HG03039 (cell line): ENCODE data around the gene RO60.

Experiments used
- ATAC-seq: cut with Tn5 transposase; IDR thresholded peaks from one replicate; pipeline ENCODE4 v1.9.1; 2021; ENCODE audit warnings: mild to moderate bottlenecking, moderate library complexity; ENCODE audit not compliant: unreplicated experiment

The RO60 gene

DNA sequence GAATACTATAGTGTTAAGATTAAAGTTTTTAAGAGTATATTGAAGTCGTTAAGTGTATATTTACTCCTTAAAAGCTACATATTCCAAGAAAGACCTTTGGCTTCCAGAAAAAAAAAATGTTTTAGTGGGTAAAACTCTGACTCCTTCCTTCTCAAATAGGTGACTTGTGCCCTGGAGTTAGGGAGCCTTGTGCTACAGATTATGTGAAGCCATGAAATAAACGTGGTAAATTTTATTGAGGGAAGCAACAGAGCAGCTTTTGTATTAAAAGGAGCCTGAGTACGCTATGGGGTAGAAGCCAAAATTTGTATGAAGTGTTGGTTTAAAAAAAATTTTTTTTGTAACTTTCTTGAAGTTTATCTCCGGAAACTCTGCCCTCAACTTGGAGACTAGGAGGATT lies 994 bp downstream of the RO60 start:
- ATAC-seq, result no peak

DNA sequence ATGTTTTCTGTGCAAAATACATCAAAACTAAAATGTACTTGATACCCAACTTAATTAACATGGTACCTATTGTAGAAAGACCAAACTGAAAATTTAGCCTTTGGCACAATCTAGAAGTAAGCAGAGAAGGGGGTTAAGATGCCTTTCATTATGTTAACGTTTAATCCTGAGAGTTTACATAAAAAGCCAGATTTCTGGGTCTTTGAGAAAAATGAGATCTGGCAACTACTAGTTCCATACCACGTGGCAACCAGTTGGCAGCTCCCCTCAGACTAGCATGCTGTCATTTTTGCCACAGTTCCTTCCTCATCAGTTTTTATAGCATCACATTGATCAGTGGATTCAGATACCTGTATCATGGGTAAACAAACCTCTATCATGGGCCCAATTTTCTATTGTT lies 1.5 kb downstream of the RO60 start:
- no peak for ATAC-seq

DNA sequence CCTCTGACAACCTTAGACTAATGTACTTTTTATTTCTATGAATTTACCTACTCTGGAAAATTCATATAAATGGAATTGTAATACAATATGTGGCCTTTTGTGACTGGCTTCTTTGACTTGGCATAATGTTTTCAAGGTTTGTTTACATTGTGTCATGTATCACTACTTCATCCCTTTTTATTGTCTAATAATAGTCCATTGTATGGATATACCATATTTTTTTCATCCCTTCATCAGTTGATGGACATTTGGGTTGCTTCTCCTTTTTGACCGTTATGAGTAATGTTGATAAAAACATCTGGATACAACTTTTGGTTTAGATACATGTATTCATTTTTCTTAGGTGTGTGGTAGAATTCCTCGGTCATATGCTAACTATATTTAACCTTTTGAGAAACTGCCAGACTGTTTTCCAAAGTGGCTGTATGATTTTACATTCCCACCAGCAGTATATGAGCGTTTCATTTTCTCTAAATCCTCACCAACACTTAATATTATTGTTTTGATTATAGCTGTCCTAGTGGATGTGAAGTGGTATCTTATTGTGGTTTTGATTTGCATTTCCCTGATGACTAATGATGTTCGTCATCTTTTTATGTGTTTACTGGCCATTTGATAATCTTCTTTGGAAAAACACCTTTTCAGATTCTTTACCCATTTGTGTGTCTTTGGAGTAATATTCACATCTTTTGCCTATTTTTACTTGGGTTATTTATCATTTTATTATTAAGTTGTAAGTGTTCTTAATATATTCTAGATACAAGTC lies 3.5 kb downstream of the RO60 start:
- ATAC-seq, result no peak

GRCh38 chr1:193065954-193066353 lies 6.5 kb downstream of the RO60 start:
- no peak for ATAC-seq

DNA sequence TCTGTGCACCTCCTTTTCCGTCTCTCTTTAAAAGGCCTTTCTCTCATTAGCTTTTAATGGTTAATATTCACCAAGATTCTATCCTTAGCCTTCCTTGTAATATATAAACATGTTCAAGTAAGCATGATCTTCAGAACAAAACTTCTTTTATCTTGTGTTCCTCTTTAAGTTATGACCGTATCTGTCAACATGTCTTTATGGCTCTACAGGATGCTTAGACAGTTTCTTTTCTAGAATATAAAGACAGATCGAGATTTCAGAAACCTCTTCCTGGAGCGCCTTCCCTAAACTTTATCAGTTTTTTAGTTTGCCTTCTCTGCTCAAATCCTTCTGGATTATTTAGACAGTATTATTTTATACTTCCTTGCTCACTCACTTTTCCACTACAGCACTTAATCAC lies 7.2 kb downstream of the RO60 start:
- ATAC-seq, result no peak

- no peak for ATAC-seq
These were observed 8.6 kb downstream of the RO60 start for GRCh38 chr1:193068013-193068412.

GRCh38 chr1:193069748-193070385 lies 10.5 kb downstream of the RO60 start:
- ATAC-seq, result no peak

GRCh38 chr1:193070386-193070753 lies 11.0 kb downstream of the RO60 start:
- no peak for ATAC-seq

DNA sequence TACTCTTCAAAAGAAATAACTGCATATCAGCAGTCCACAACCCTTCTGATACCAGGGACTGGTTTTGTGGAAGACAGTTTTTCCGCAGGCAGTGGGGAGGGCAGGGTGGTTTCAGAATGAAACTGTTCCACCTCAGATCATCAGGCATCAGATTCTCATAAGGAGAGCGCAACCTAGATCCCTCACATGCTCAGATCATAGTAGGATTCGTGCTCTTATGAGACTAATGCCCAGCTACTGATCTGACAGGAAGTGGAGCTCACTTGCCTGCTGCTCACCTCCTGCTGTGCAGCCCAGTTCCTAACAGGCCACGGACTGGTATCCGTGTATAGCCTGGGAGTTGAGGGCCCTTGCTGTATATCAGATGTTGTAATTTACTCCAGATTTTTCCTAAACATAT lies 11.5 kb downstream of the RO60 start:
- ATAC-seq, result peak; percentile 63

- no peak for ATAC-seq
These were observed 18.6 kb downstream of the RO60 start for GRCh38 chr1:193077991-193078390.

DNA sequence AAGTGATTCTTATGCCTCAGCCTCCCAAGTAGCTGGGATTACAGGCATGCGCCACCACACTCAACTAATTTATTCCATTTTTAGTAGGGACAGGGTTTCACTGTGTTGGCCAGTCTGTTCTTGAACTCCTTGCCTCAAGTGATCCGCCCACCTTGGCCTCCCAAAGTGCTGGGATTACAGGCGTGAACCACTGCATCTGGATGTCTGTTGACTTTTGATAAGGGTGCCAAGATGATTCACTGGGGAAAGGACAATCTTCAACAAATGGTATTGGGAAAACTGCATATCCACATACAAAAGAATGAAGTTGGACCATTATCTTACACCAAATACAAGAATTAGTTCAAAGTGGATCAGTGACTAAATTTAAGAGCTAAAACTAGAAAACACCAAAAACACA lies 19.8 kb downstream of the RO60 start:
- no peak for ATAC-seq

- ATAC-seq, result peak; percentile 94
These were observed 24.1 kb downstream of the RO60 start for GRCh38 chr1:193083365-193084088.

DNA sequence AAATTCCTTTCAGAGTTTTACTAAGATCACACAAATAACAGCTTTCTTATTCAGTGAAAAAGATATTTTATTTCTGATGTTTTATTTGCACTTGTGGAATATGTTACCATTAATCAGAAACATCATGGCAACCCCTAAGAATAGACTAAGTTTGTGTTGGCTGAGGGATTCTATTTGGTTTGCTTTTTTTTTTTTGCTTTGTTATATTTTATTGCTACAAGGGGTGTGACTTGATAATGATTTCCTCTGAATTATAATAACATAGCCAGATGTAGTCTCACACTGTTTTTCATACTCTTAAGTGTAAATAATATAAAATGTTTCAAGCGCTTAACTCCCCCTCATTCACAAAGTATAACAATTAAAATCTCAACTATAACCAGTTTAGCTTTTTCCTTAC lies 25.9 kb downstream of the RO60 start:
- ATAC-seq, result no peak

DNA sequence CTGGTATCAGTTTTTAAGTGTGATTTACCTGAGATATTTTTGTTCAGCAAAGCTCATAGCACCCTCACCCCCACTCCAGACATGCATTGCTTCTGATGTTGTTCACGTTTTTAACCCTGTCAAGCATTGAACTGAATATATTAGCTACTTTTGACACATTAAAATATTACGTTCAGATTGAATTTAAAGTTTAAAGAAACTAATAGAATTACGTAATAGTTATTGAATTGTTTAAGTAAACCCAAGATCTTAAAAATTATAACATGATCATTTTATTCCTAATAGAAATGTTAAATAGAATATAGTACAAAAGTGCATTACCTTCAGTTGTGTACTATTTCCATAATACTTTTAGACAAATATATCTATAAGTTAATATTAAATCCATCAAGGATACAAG lies 26.9 kb downstream of the RO60 start:
- no peak for ATAC-seq

GRCh38 chr1:193087893-193088292 lies 28.5 kb downstream of the RO60 start:
- no peak for ATAC-seq

GRCh38 chr1:193090865-193091264 lies 31.5 kb downstream of the RO60 start:
- no peak for ATAC-seq

- no peak for ATAC-seq
These were observed 34.7 kb downstream of the RO60 start for GRCh38 chr1:193094112-193094511.

- no peak for ATAC-seq
These were observed 43.2 kb downstream of the RO60 start for GRCh38 chr1:193102662-193103061.

DNA sequence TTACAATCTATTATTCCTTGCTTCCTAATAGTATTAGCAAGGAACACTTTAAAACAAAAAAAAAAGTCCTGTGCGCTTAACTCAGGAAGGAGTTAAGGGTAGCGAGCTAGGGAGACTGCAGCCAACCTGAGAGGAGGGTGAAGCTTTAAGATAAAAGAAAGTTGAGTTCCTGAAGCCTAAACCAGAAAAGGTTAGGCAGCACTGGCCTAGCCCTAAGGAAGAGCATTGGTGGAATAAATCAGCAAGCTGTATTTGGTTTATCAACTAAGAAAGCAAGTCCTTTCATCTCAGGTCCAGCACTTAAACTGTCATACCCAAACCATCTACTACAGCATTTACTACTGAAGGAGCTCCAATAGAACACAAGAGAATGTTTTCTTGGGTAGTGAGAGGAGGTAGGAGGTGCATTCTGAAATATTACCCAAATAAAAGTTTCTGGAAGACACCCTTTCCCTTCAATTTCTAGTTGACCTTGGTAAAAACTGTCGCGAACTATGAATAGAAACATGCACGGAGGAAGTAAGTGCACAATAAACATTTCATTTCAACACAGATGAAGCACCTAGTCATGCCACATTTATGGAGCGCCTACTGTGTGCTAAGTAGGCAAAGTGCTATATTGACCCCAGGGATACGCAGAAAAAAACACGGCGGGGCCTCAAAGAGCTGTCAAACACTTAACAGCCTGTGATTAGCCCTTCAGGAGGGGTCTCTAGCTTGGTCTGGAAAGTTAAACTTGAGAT lies 44.5 kb downstream of the RO60 start:
- ATAC-seq, result no peak

GRCh38 chr1:193104502-193104906 lies 45.1 kb downstream of the RO60 start:
- ATAC-seq, result peak; percentile 30
